Measurements from ENCODE around the gene CAMK2B.

Gene CAMK2B

DNA sequence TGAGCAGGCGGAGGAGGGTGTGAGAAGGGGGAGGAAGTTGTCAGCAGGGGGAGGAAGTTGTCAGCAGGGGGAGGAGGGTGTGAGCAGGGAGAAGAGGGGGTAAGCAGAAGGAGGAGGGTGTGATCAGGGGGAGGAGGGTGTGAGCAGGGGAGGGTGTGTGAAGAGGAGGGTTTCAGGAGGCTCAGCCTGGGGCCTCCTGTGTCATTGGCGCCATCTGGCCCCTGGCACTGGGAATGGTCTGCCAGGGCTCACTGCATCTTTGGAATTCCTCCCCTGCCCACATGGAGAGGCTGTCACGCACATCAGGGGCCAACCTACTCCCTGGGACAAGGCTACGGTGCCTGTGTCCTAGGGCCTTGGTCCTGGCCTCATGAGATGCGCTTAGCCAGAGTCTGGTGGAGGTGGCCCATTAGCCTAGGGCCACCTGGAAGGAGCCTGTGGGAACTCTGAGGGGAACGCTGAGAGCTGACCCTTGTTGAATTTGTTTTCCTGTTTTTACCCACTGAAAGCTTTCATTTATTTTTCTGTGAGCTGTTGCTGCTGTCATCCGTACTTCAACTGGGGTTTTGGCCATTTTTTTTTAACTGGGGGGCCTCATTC lies 18.0 kb downstream of the CAMK2B start:
- Histone ChIP-seq H3K36me3 (replicated peaks) (no peaks in the 10 kb centered on the region), H3K27ac (no peak overlapping the region), H3K27me3 (replicated peaks) (no peaks in the 10 kb centered on the region), H3K4me3 (ENCODE audit: low read depth, low read length) (no peak overlapping the region)
- peak; percentile 20 for DNase-seq
- TF ChIP-seq, protein P1, sequence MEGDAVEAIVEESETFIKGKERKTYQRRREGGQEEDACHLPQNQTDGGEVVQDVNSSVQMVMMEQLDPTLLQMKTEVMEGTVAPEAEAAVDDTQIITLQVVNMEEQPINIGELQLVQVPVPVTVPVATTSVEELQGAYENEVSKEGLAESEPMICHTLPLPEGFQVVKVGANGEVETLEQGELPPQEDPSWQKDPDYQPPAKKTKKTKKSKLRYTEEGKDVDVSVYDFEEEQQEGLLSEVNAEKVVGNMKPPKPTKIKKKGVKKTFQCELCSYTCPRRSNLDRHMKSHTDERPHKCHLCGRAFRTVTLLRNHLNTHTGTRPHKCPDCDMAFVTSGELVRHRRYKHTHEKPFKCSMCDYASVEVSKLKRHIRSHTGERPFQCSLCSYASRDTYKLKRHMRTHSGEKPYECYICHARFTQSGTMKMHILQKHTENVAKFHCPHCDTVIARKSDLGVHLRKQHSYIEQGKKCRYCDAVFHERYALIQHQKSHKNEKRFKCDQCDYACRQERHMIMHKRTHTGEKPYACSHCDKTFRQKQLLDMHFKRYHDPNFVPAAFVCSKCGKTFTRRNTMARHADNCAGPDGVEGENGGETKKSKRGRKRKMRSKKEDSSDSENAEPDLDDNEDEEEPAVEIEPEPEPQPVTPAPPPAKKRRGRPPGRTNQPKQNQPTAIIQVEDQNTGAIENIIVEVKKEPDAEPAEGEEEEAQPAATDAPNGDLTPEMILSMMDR (IDR thresholded peaks at IDR 0.05; ENCODE audit: low read depth, low read length, missing control alignments) = peak; percentile 61
- in situ Hi-C loops (cut with HindIII; ENCODE audit: low pct_ligation_motif_present, low sequenced_read_pairs) = no loop called here

DNA sequence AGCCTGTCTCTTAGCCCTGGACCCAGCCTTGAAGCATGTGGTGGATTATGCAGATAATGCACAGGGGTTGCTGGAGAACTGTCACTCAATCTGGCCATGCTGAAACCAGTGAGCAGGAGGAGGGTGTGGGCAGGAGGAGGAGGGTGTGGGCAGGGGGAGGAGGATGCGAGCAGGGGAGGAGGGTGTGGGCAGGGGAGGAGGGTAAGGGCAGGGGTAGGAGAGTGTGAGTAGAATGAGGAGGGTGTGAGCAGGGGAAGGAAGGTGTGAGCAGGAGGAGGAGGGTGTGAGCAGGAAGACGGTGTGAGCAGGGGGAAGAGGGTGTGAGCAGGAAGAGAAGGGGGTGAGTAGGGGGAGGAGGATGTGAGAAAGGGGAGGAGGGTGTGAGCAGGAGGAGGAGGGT lies 18.8 kb downstream of the CAMK2B start:
- DNase-seq = no peak
- Histone ChIP-seq H3K27me3 (replicated peaks) (no peaks in the 10 kb centered on the region), H3K27ac (no peak overlapping the region), H3K36me3 (replicated peaks) (no peaks in the 10 kb centered on the region), H3K4me3 (ENCODE audit: low read depth, low read length) (no peak overlapping the region)
- in situ Hi-C loops (cut with HindIII; ENCODE audit: low pct_ligation_motif_present, low sequenced_read_pairs) = no loop called here
- TF ChIP-seq, protein P1 (IDR thresholded peaks at IDR 0.05; ENCODE audit: low read depth, low read length, missing control alignments) = no peak

DNA sequence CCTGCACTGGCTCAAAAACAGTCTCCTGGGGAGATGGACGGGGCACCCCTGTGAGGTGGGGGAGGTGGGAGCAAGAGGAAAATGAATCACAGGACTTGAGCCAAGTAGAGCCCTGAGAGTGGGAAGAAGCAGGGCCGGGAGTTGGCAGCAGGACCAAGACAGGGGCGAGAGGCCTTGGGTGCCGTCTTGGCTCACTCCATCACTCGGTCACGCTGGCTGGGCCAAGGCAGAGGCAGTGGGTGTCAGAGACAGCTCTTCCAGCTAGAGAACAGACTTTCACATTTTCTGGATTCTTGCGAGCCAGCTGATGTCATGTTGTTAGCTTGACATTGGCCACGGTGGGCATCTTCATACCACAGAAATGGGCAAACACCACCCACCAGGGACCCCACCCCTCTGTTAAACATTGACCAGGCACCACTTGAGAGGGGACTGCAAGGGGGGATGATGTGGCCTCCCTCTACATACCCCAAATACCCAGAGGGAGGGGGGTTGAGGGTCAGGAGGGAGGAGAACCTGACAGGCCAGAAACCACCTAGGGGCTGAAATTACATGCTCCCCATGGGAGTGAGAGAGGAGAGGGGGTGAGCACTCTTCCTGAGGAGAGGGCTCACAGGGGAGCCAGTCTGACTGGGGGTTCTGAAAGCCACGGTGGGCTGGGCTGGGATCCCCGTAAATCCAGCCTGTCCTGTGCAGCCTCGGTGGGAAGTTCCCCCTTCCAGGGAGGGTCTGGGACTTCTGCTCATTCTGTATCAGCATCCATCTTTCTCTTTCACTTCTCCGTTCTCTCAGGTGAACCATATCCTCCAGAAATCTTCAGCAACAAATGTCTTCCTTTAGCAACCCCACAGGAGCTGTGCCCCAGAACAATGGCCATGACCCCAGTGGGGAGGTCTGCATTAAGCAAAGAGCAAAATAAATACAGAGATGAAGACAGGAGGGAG lies 19.6 kb downstream of the CAMK2B start:
- in situ Hi-C loops (cut with HindIII; ENCODE audit: low pct_ligation_motif_present, low sequenced_read_pairs) = no loop called here
- Histone ChIP-seq H3K27ac (no peak overlapping the region), H3K4me3 (ENCODE audit: low read depth, low read length) (no peak overlapping the region), H3K27me3 (replicated peaks) (no peaks in the 10 kb centered on the region), H3K36me3 (replicated peaks) (no peaks in the 10 kb centered on the region)
- DNase-seq = no peak
- TF ChIP-seq, protein P1 (IDR thresholded peaks at IDR 0.05; ENCODE audit: low read depth, low read length, missing control alignments) = no peak

- TF ChIP-seq, protein P1 (IDR thresholded peaks at IDR 0.05; ENCODE audit: low read depth, low read length, missing control alignments) = no peak
- DNase-seq = no peak
- H3K27me3 ChIP-seq (replicated peaks) = peaks cover 17% of the 10 kb centered on the region
- no peak overlapping the region for H3K4me3 ChIP-seq (ENCODE audit: low read depth, low read length)
- no peaks in the 10 kb centered on the region for H3K36me3 ChIP-seq (replicated peaks)
- in situ Hi-C loops (cut with HindIII; ENCODE audit: low pct_ligation_motif_present, low sequenced_read_pairs) = no loop called here
- no peak overlapping the region for H3K27ac ChIP-seq
Observed at GRCh38 chr7:44294325-44295069, 30.9 kb downstream of the CAMK2B start.

GRCh38 chr7:44293561-44294324 lies 31.7 kb downstream of the CAMK2B start:
- no peak for DNase-seq
- Histone ChIP-seq H3K27ac (no peak overlapping the region), H3K27me3 (replicated peaks) (peaks cover 17% of the 10 kb centered on the region), H3K36me3 (replicated peaks) (no peaks in the 10 kb centered on the region), H3K4me3 (ENCODE audit: low read depth, low read length) (no peak overlapping the region)
- TF ChIP-seq, protein P1 (IDR thresholded peaks at IDR 0.05; ENCODE audit: low read depth, low read length, missing control alignments) = no peak
- in situ Hi-C loops (cut with HindIII; ENCODE audit: low pct_ligation_motif_present, low sequenced_read_pairs) = no loop called here

All from brain microvascular endothelial cell (primary cell).